Liver (tissue), 9 donors: ENCODE results near the gene SORCS2. TPM values are rescaled to one million over a fixed set of nuclear protein-coding genes. Genes with fewer than 3 reads are reported as not detected.

Experiments used
- DNase-seq: peaks from one replicate; pipeline ENCODE4 v3.0.0-alpha.2; 2017; ENCODE audit warnings: low spot score
- H3K27ac ChIP-seq, 2 donors: one replicate each; pipeline ENCODE4 v1.7.0; 2013; ENCODE audit warnings: inconsistent platforms in 2 of 2, low read length in 2 of 2, control low read depth in 1 of 2, low read depth in 1 of 2, mild to moderate bottlenecking in 1 of 2
- H3K27me3 ChIP-seq, 4 donors: one replicate each; pipeline versions ENCODE4 v1.6.1 to v1.7.0; 2013; ENCODE audit warnings: low read length in 3 of 4, inconsistent platforms in 1 of 4, mild to moderate bottlenecking in 1 of 4, moderate library complexity in 1 of 4; ENCODE audit not compliant: control insufficient read depth in 4 of 4, insufficient read depth in 4 of 4
- H3K36me3 ChIP-seq, 4 donors: one replicate each; pipeline versions ENCODE4 v1.6.1 to v1.7.0; 2013; ENCODE audit warnings: low read length in 3 of 4, mild to moderate bottlenecking in 3 of 4, low read depth in 1 of 4, moderate library complexity in 1 of 4; ENCODE audit not compliant: control insufficient read depth in 4 of 4, insufficient read depth in 3 of 4
- H3K4me1 ChIP-seq, 4 donors: one replicate each; pipeline versions ENCODE4 v1.6.1 to v1.7.0; 2013; ENCODE audit warnings: low read length in 3 of 4, mild to moderate bottlenecking in 3 of 4, moderate library complexity in 1 of 4; ENCODE audit not compliant: control insufficient read depth in 4 of 4, insufficient read depth in 4 of 4
- H3K4me3 ChIP-seq, 3 donors: one replicate each; pipeline versions ENCODE4 v1.6.1 to v1.7.0; 2013; ENCODE audit warnings: low read length in 3 of 3, control low read depth in 1 of 3, low read depth in 1 of 3, mild to moderate bottlenecking in 1 of 3
- H3K9ac ChIP-seq, 2 donors: one replicate each; pipeline ENCODE4 v1.7.0; 2013; ENCODE audit warnings: low read length in 2 of 2, mild to moderate bottlenecking in 2 of 2, moderate library complexity in 2 of 2, control low read depth in 1 of 2, low read depth in 1 of 2
- H3K9me3 ChIP-seq, 4 donors: one replicate each; pipeline versions ENCODE4 v1.6.1 to v1.7.0; 2013; ENCODE audit warnings: low read length in 3 of 4; ENCODE audit not compliant: control insufficient read depth in 4 of 4
- ATF3 ChIP-seq: IDR thresholded peaks from 2 replicates; pipeline ENCODE4 v1.6.1; 2016; ENCODE audit warnings: antibody characterized with exemption
- EGR1 ChIP-seq, 2 donors: IDR thresholded peaks; 2 replicates each; pipeline ENCODE4 v1.6.1; 2016 to 2018; ENCODE audit warnings: antibody characterized with exemption in 2 of 2, low read depth in 2 of 2
- FOXA1 ChIP-seq: IDR thresholded peaks from 2 replicates; pipeline ENCODE4 v1.6.1; 2016; ENCODE audit warnings: antibody characterized with exemption
- FOXA2 ChIP-seq: IDR thresholded peaks from 2 replicates; pipeline ENCODE4 v1.6.1; 2016; ENCODE audit warnings: antibody characterized with exemption
- GABPA ChIP-seq, 2 donors: IDR thresholded peaks in 1 of 2; conservative IDR thresholded peaks in 1 of 2; 2 replicates each; pipeline ENCODE4 v1.6.1; 2016; ENCODE audit warnings: antibody characterized with exemption in 2 of 2, mild to moderate bottlenecking in 1 of 2, moderate library complexity in 1 of 2
- HNF4A ChIP-seq, 2 donors: conservative IDR thresholded peaks; 2 replicates each; pipeline ENCODE4 v1.6.1; 2016; ENCODE audit warnings: antibody characterized with exemption in 2 of 2, mild to moderate bottlenecking in 2 of 2
- HNF4G ChIP-seq: IDR thresholded peaks from 2 replicates; pipeline ENCODE4 v1.6.1; 2016; ENCODE audit warnings: antibody characterized with exemption
- JUND ChIP-seq, 2 donors: IDR thresholded peaks; 2 replicates each; pipeline ENCODE4 v1.6.1; 2016; ENCODE audit warnings: antibody characterized with exemption in 2 of 2
- MAX ChIP-seq: IDR thresholded peaks from 2 replicates; pipeline ENCODE4 v1.6.1; 2016; ENCODE audit warnings: antibody characterized with exemption
- RAD21 ChIP-seq, 2 donors: IDR thresholded peaks; 2 replicates each; pipeline ENCODE4 v1.6.1; 2016; ENCODE audit warnings: antibody characterized with exemption in 2 of 2, mild to moderate bottlenecking in 2 of 2
- SP1 ChIP-seq: IDR thresholded peaks from 2 replicates; pipeline ENCODE4 v1.6.1; 2018; ENCODE audit warnings: antibody characterized with exemption, mild to moderate bottlenecking
- TAF1 ChIP-seq: conservative IDR thresholded peaks from 2 replicates; pipeline ENCODE4 v1.6.1; 2016; ENCODE audit warnings: antibody characterized with exemption, mild to moderate bottlenecking
- YY1 ChIP-seq: IDR thresholded peaks from 2 replicates; pipeline ENCODE4 v1.6.1; 2016; ENCODE audit warnings: antibody characterized with exemption, mild to moderate bottlenecking
- WGBS: extraction: QIAGEN DNeasy Blood & Tissue Kit; methylation state at CpG from one replicate; pipeline ENCODE4 v1.1.7; 2013; 5-methylcytosine and 5-hydroxymethylcytosine counted together
- polyA plus RNA-seq, 2 donors: library from polyadenylated mRNA; stranded (reverse) in 1 of 2; unstranded in 1 of 2; fragments of 200-250 nt in 1 of 2; fragments of >200 nt in 1 of 2; fragmentation: Nextera tagmentation in 1 of 2; extraction: Ambion mirVana in 1 of 2; gene quantifications; one replicate each; pipeline versions ENCODE4 v1.2.1 to v1.2.3, GENCODE V29; 2013 to 2015
- total RNA-seq, 2 donors: library from RNA; depleted of rRNA; stranded (reverse); fragments of >200 nt; gene quantifications; one replicate each; pipeline ENCODE4 v1.2.3, GENCODE V29; 2014
- TF ChIP-seq, protein P1 (sequence below): fragments of 150-350 bp; IDR thresholded peaks from 2 replicates; pipeline ENCODE4 v1.5.1; 2017; ENCODE audit warnings: improper control_type of control experiment, low read depth, low read length; ENCODE audit not compliant: missing input control
- TF ChIP-seq, protein P2 (sequence below): IDR thresholded peaks from 2 replicates; pipeline ENCODE4 v1.6.1; 2016; ENCODE audit warnings: antibody characterized with exemption, mild to moderate bottlenecking
- donor health status: healthy.
- donor health status: healthy.
- donor health status: healthy.
- donor health status: healthy.
- donor health status: healthy.

Gene SORCS2
- total and polyA plus RNA-seq, 4 donors = 0.10 to 1.4 (median 0.92) TPM

- Histone ChIP-seq H3K4me1 (no peaks in the 10 kb centered on the region), H3K4me3 (no peak overlapping the region), H3K27ac (no peak overlapping the region), H3K36me3 (no peaks in the 10 kb centered on the region), H3K27me3 (no peaks in the 10 kb centered on the region), H3K9ac (no peak overlapping the region), H3K9me3 (no peaks in the 10 kb centered on the region)
- no peak for DNase-seq
- 69% methylated on average over 12 of the region's 12 CpGs for WGBS
- TF ChIP-seq ATF3 (no peak), YY1 (no peak), MAX (no peak), TAF1 (no peak), FOXA2 (no peak)
- TF ChIP-seq, protein P1, sequence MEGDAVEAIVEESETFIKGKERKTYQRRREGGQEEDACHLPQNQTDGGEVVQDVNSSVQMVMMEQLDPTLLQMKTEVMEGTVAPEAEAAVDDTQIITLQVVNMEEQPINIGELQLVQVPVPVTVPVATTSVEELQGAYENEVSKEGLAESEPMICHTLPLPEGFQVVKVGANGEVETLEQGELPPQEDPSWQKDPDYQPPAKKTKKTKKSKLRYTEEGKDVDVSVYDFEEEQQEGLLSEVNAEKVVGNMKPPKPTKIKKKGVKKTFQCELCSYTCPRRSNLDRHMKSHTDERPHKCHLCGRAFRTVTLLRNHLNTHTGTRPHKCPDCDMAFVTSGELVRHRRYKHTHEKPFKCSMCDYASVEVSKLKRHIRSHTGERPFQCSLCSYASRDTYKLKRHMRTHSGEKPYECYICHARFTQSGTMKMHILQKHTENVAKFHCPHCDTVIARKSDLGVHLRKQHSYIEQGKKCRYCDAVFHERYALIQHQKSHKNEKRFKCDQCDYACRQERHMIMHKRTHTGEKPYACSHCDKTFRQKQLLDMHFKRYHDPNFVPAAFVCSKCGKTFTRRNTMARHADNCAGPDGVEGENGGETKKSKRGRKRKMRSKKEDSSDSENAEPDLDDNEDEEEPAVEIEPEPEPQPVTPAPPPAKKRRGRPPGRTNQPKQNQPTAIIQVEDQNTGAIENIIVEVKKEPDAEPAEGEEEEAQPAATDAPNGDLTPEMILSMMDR = no peak
These were observed 331.8 kb downstream of the SORCS2 start for GRCh38 chr4:7524064-7524682.

- H3K4me3 ChIP-seq = no peak overlapping the region
- no peak overlapping the region for H3K27ac ChIP-seq
- H3K9me3 ChIP-seq = no peaks in the 10 kb centered on the region
- TF ChIP-seq TAF1 (no peak), EGR1 (IDR thresholded peaks at IDR 0.05; ENCODE audit: low read depth in 2 of 2) (no peak), HNF4G (no peak), GABPA (IDR thresholded peaks at IDR 0.05 in 1 of 2, conservative IDR thresholded peaks at IDR 0.05 in 1 of 2) (no peak), MAX (no peak), JUND (IDR thresholded peaks at IDR 0.05) (no peak), SP1 (no peak), HNF4A (conservative IDR thresholded peaks at IDR 0.05) (no peak), ATF3 (no peak), RAD21 (IDR thresholded peaks at IDR 0.05) (no peak), FOXA2 (no peak), FOXA1 (no peak)
- TF ChIP-seq, protein P1 = no peak
- TF ChIP-seq, protein P2, sequence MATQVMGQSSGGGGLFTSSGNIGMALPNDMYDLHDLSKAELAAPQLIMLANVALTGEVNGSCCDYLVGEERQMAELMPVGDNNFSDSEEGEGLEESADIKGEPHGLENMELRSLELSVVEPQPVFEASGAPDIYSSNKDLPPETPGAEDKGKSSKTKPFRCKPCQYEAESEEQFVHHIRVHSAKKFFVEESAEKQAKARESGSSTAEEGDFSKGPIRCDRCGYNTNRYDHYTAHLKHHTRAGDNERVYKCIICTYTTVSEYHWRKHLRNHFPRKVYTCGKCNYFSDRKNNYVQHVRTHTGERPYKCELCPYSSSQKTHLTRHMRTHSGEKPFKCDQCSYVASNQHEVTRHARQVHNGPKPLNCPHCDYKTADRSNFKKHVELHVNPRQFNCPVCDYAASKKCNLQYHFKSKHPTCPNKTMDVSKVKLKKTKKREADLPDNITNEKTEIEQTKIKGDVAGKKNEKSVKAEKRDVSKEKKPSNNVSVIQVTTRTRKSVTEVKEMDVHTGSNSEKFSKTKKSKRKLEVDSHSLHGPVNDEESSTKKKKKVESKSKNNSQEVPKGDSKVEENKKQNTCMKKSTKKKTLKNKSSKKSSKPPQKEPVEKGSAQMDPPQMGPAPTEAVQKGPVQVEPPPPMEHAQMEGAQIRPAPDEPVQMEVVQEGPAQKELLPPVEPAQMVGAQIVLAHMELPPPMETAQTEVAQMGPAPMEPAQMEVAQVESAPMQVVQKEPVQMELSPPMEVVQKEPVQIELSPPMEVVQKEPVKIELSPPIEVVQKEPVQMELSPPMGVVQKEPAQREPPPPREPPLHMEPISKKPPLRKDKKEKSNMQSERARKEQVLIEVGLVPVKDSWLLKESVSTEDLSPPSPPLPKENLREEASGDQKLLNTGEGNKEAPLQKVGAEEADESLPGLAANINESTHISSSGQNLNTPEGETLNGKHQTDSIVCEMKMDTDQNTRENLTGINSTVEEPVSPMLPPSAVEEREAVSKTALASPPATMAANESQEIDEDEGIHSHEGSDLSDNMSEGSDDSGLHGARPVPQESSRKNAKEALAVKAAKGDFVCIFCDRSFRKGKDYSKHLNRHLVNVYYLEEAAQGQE = no peak
- no peak overlapping the region for H3K9ac ChIP-seq
- H3K36me3 ChIP-seq = no peaks in the 10 kb centered on the region
- 80% methylated on average over 14 of the region's 14 CpGs for WGBS
- H3K27me3 ChIP-seq = no peaks in the 10 kb centered on the region
- H3K4me1 ChIP-seq = no peaks in the 10 kb centered on the region
- DNase-seq = no peak
These were observed 332.5 kb downstream of the SORCS2 start for GRCh38 chr4:7524843-7525242.
